Erythroblast (primary cell): ENCODE data around the gene GRID2IP.

ENCODE experiments used
- DNase-seq, 2 experiments: peaks; one replicate each; lab custom pipeline; 2025; lab: John Stamatoyannopoulos, UW
- GATA1 ChIP-seq: IDR thresholded peaks from 2 replicates; pipeline ENCODE4 v1.6.1; 2011; ENCODE audit warnings: low read depth, mild to moderate bottlenecking, control low read depth, low read length, moderate library complexity
- POLR2A ChIP-seq: IDR thresholded peaks from 2 replicates; pipeline ENCODE4 v1.6.1; 2011; ENCODE audit warnings: mild to moderate bottlenecking, low read length

GRID2IP gene

GRCh38 chr7:6551016-6551511 is at the start of gene GRID2IP:
TSS of gene GRID2IP (minus strand) at chr7:6551461. CDS start at chr7:6551436, 25 bp downstream.
- DNase-seq = no peak
- TF ChIP-seq GATA1 (no peak), POLR2A (no peak)

- DNase-seq = no peak
- TF ChIP-seq GATA1 = no peak
- TF ChIP-seq POLR2A = no peak
These were observed 48.8 kb upstream of the GRID2IP start for GRCh38 chr7:6600093-6600492.

GRCh38 chr7:6590645-6591110 is 39.4 kb upstream of the GRID2IP start:
- no peak for TF ChIP-seq GATA1
- TF ChIP-seq POLR2A = no peak
- no peak for DNase-seq

- peak; percentile 91 to 95 for DNase-seq
- peak; percentile 80 for TF ChIP-seq POLR2A
- no peak for TF ChIP-seq GATA1
These were observed 38.8 kb upstream of the GRID2IP start, which contains the start of gene INTS15 for GRCh38 chr7:6589829-6590644. TSS of gene INTS15 (plus strand) at chr7:6590021. CDS start at chr7:6590284, 263 bp downstream.

- DNase-seq = no peak
- TF ChIP-seq POLR2A (no peak), GATA1 (no peak)
These were observed 38.0 kb upstream of the GRID2IP start for GRCh38 chr7:6589151-6589828.

GRCh38 chr7:6588566-6588965 is 37.3 kb upstream of the GRID2IP start:
- no peak for DNase-seq
- TF ChIP-seq GATA1 (no peak), POLR2A (no peak)

- DNase-seq = peak in 1 of 2 experiments; percentile 50
These were observed 34.6 kb upstream of the GRID2IP start for GRCh38 chr7:6585746-6586432.

GRCh38 chr7:6579446-6579845 is 28.2 kb upstream of the GRID2IP start:
- TF ChIP-seq GATA1 (no peak), POLR2A (no peak)
- DNase-seq = no peak

GRCh38 chr7:6578114-6579084 is 27.1 kb upstream of the GRID2IP start:
- TF ChIP-seq GATA1 = no peak
- TF ChIP-seq POLR2A = no peak
- DNase-seq = peak in 1 of 2 experiments; percentile 40

GRCh38 chr7:6577369-6578113 is 26.3 kb upstream of the GRID2IP start, which contains the start of gene ZDHHC4:
TSS of gene ZDHHC4 (plus strand) at chr7:6577454. CDS start at chr7:6580562, 3,108 bp downstream.
- TF ChIP-seq GATA1 (no peak), POLR2A (peak; percentile 97)
- DNase-seq = peak; percentile 93 to 94

GRCh38 chr7:6576867-6577368 is 25.7 kb upstream of the GRID2IP start:
- peak; percentile 58 for DNase-seq
